Activated naive CD8-positive, alpha-beta T cell (primary cell): ENCODE results near the gene ARGLU1.

ENCODE experiments used
- H3K27ac Mint-ChIP-seq: one replicate; pipeline ENCODE4 v1.8.0; 2021; ENCODE audit warnings: mixed read lengths
- H3K27me3 Mint-ChIP-seq: one replicate; pipeline ENCODE4 v1.8.0; 2021; ENCODE audit warnings: mixed read lengths
- H3K36me3 Mint-ChIP-seq: one replicate; pipeline ENCODE4 v1.8.0; 2021; ENCODE audit warnings: mixed read lengths
- H3K4me1 Mint-ChIP-seq: one replicate; pipeline ENCODE4 v1.8.0; 2021; ENCODE audit warnings: low read depth, mixed read lengths
- H3K4me3 Mint-ChIP-seq: one replicate; pipeline ENCODE4 v1.8.0; 2021; ENCODE audit warnings: mild to moderate bottlenecking, mixed read lengths
- H3K9me3 Mint-ChIP-seq: one replicate; pipeline ENCODE4 v1.8.0; 2021; ENCODE audit warnings: low read depth, mixed read lengths

Gene ARGLU1

GRCh38 chr13:106596275-106596937, 28.5 kb upstream of the ARGLU1 start:
- peaks cover 16% of the 10 kb centered on the region for H3K4me1 Mint-ChIP-seq
- H3K27me3 Mint-ChIP-seq: peaks cover 5% of the 10 kb centered on the region
- peaks cover 2% of the 10 kb centered on the region for H3K36me3 Mint-ChIP-seq
- H3K9me3 Mint-ChIP-seq: no peaks in the 10 kb centered on the region
- no peak overlapping the region for H3K4me3 Mint-ChIP-seq
- H3K27ac Mint-ChIP-seq: no peak overlapping the region

- H3K4me3 Mint-ChIP-seq: no peak overlapping the region
- peaks cover 13% of the 10 kb centered on the region for H3K4me1 Mint-ChIP-seq
- peaks cover 2% of the 10 kb centered on the region for H3K36me3 Mint-ChIP-seq
- H3K27ac Mint-ChIP-seq: no peak overlapping the region
- peaks cover 5% of the 10 kb centered on the region for H3K27me3 Mint-ChIP-seq
- no peaks in the 10 kb centered on the region for H3K9me3 Mint-ChIP-seq
Observed at GRCh38 chr13:106595625-106596024, 27.7 kb upstream of the ARGLU1 start.

GRCh38 chr13:106594980-106595379, 27.0 kb upstream of the ARGLU1 start:
- Mint-ChIP-seq H3K36me3 (peaks cover 2% of the 10 kb centered on the region), H3K4me3 (no peak overlapping the region), H3K27ac (no peak overlapping the region), H3K27me3 (peaks cover 5% of the 10 kb centered on the region), H3K9me3 (no peaks in the 10 kb centered on the region), H3K4me1 (peaks cover 7% of the 10 kb centered on the region)

- peaks cover 2% of the 10 kb centered on the region for H3K36me3 Mint-ChIP-seq
- no peak overlapping the region for H3K4me3 Mint-ChIP-seq
- H3K4me1 Mint-ChIP-seq: no peaks in the 10 kb centered on the region
- H3K9me3 Mint-ChIP-seq: no peaks in the 10 kb centered on the region
- H3K27me3 Mint-ChIP-seq: peaks cover 7% of the 10 kb centered on the region
- H3K27ac Mint-ChIP-seq: no peak overlapping the region
Observed at GRCh38 chr13:106593132-106593531, 25.2 kb upstream of the ARGLU1 start.

GRCh38 chr13:106591299-106591698, 23.4 kb upstream of the ARGLU1 start:
- Mint-ChIP-seq H3K27ac (no peak overlapping the region), H3K36me3 (peaks cover 4% of the 10 kb centered on the region), H3K27me3 (peaks cover 7% of the 10 kb centered on the region), H3K9me3 (peaks cover under 1% of the 10 kb centered on the region), H3K4me1 (no peaks in the 10 kb centered on the region), H3K4me3 (no peak overlapping the region)

- H3K9me3 Mint-ChIP-seq: peaks cover 10% of the 10 kb centered on the region
- no peak overlapping the region for H3K4me3 Mint-ChIP-seq
- no peak overlapping the region for H3K27ac Mint-ChIP-seq
- H3K36me3 Mint-ChIP-seq: peaks cover 8% of the 10 kb centered on the region
- peaks cover 5% of the 10 kb centered on the region for H3K27me3 Mint-ChIP-seq
- H3K4me1 Mint-ChIP-seq: no peaks in the 10 kb centered on the region
Observed at GRCh38 chr13:106589716-106590115, 21.8 kb upstream of the ARGLU1 start.

- H3K9me3 Mint-ChIP-seq: peaks cover 14% of the 10 kb centered on the region
- H3K36me3 Mint-ChIP-seq: peaks cover 9% of the 10 kb centered on the region
- H3K27me3 Mint-ChIP-seq: peaks cover 5% of the 10 kb centered on the region
- H3K4me3 Mint-ChIP-seq: no peak overlapping the region
- no peaks in the 10 kb centered on the region for H3K4me1 Mint-ChIP-seq
- no peak overlapping the region for H3K27ac Mint-ChIP-seq
Observed at GRCh38 chr13:106588367-106588766, 20.4 kb upstream of the ARGLU1 start.

- Mint-ChIP-seq H3K27ac (no peak overlapping the region), H3K36me3 (peaks cover 9% of the 10 kb centered on the region), H3K27me3 (peaks cover 5% of the 10 kb centered on the region), H3K9me3 (peaks cover 14% of the 10 kb centered on the region), H3K4me3 (no peak overlapping the region), H3K4me1 (no peaks in the 10 kb centered on the region)
Observed at GRCh38 chr13:106587787-106588186, 19.9 kb upstream of the ARGLU1 start.

GRCh38 chr13:106586648-106587166, 18.8 kb upstream of the ARGLU1 start:
- H3K36me3 Mint-ChIP-seq: peaks cover 9% of the 10 kb centered on the region

GRCh38 chr13:106581225-106581624, 13.3 kb upstream of the ARGLU1 start:
- peaks cover 13% of the 10 kb centered on the region for H3K9me3 Mint-ChIP-seq
- H3K27ac Mint-ChIP-seq: no peak overlapping the region
- no peaks in the 10 kb centered on the region for H3K4me1 Mint-ChIP-seq
- peaks cover 22% of the 10 kb centered on the region for H3K36me3 Mint-ChIP-seq
- H3K4me3 Mint-ChIP-seq: no peak overlapping the region
- H3K27me3 Mint-ChIP-seq: peaks cover 2% of the 10 kb centered on the region

More at GRCh38 chr13:106586648-106587166, 18.8 kb upstream of the ARGLU1 start:
- Mint-ChIP-seq H3K4me1 (no peaks in the 10 kb centered on the region), H3K27me3 (peaks cover 1% of the 10 kb centered on the region), H3K9me3 (peaks cover 14% of the 10 kb centered on the region), H3K4me3 (no peak overlapping the region), H3K27ac (no peak overlapping the region)

GRCh38 chr13:106575896-106576295, 8.0 kb upstream of the ARGLU1 start:
- Mint-ChIP-seq H3K27me3 (no peaks in the 10 kb centered on the region), H3K4me3 (no peak overlapping the region), H3K36me3 (peaks cover 23% of the 10 kb centered on the region), H3K4me1 (no peaks in the 10 kb centered on the region), H3K9me3 (peaks cover 3% of the 10 kb centered on the region), H3K27ac (no peak overlapping the region)

- no peak overlapping the region for H3K27ac Mint-ChIP-seq
- H3K36me3 Mint-ChIP-seq: peaks cover 19% of the 10 kb centered on the region
- peaks cover 3% of the 10 kb centered on the region for H3K9me3 Mint-ChIP-seq
- no peaks in the 10 kb centered on the region for H3K27me3 Mint-ChIP-seq
- no peak overlapping the region for H3K4me3 Mint-ChIP-seq
- peaks cover 16% of the 10 kb centered on the region for H3K4me1 Mint-ChIP-seq
Observed at GRCh38 chr13:106573868-106574267, 5.9 kb upstream of the ARGLU1 start.

- Mint-ChIP-seq H3K4me3 (no peak overlapping the region), H3K27me3 (no peaks in the 10 kb centered on the region), H3K27ac (no peak overlapping the region), H3K9me3 (peaks cover 3% of the 10 kb centered on the region), H3K36me3 (peaks cover 16% of the 10 kb centered on the region), H3K4me1 (peaks cover 21% of the 10 kb centered on the region)
Observed at GRCh38 chr13:106573284-106573846, 5.4 kb upstream of the ARGLU1 start.

GRCh38 chr13:106570299-106570852, 2.4 kb upstream of the ARGLU1 start:
- H3K27me3 Mint-ChIP-seq: no peaks in the 10 kb centered on the region
- no peak overlapping the region for H3K27ac Mint-ChIP-seq
- H3K4me3 Mint-ChIP-seq: peak overlapping the region; percentile 56
- peaks cover 37% of the 10 kb centered on the region for H3K4me1 Mint-ChIP-seq
- peaks cover 3% of the 10 kb centered on the region for H3K9me3 Mint-ChIP-seq
- H3K36me3 Mint-ChIP-seq: peaks cover 8% of the 10 kb centered on the region

- H3K4me1 Mint-ChIP-seq: peaks cover 46% of the 10 kb centered on the region
- peaks cover 6% of the 10 kb centered on the region for H3K36me3 Mint-ChIP-seq
- H3K27ac Mint-ChIP-seq: no peak overlapping the region
- H3K9me3 Mint-ChIP-seq: peaks cover 3% of the 10 kb centered on the region
- H3K27me3 Mint-ChIP-seq: no peaks in the 10 kb centered on the region
- H3K4me3 Mint-ChIP-seq: no peak overlapping the region
Observed at GRCh38 chr13:106569233-106570095, 1.5 kb upstream of the ARGLU1 start.
